ENCODE results near the gene HIGD2B. TPM values are rescaled to one million over a fixed set of nuclear protein-coding genes. Genes with fewer than 3 reads are reported as not detected.
"Not testable (repeated sequence)": the region's sequence is repeated elsewhere in the genome, so short reads cannot be mapped to it uniquely, and the experiment has no call there.

HIGD2B gene
- total RNA-seq, 4 donors from 2014 or later, result not detected

DNA sequence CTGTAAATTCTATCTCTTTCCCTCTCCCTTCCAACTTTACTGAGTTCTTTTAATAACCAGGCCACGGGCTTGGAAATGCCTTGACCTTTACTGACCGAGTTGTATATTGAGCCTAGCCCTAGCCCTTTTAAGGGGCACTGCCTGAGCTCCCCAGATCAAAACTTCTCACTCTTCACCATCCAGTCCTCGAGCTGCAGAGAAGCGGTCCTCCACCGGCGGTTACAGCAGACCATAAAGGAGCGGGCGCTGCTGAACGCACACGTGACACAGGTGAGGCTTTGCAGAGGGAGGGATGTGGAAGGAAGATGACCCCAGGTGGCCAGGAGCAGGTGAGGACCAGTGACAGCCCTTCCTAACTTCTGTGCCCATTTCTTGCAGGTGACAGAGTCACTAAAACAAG is 24.9 kb downstream of the HIGD2B start:
- H3K36me3 ChIP-seq; H3K9me3 ChIP-seq; H3K27me3 ChIP-seq; intact Hi-C loops (cut with DNase I); H3K27ac ChIP-seq (replicated peaks in 1 of 4); H3K4me1 ChIP-seq; DNase-seq (ENCODE audit: extremely low spot score); H3K4me3 ChIP-seq: not testable (repeated sequence)
- 95% methylated on average over 9 of the region's 10 CpGs for WGBS

DNA sequence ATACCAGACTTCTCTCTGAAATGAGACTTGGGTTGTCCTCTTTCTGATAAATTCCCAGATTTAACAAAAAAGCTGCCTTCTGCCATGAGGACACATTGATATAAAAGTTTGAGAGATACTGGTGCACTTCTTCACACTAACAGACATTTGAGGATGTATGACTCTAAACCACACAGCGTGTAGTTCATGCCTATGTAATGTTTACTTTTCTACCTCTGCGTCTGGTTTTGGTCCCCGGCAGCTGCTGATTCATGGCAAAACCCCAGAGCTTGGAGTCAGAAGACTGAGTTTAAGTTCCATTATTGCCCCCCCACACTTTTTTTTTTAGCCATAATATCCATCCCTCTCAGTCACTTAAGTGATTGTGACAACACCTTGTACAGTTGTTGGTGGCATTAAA is 30.0 kb downstream of the HIGD2B start:
- H3K9me3 ChIP-seq; H3K27me3 ChIP-seq; H3K4me1 ChIP-seq; DNase-seq (ENCODE audit: extremely low spot score); H3K36me3 ChIP-seq; H3K27ac ChIP-seq (replicated peaks in 1 of 4); H3K4me3 ChIP-seq; intact Hi-C loops (cut with DNase I): not testable (repeated sequence)
- WGBS, result no CpG with 5 or more reads among the region's 3 CpGs

DNA sequence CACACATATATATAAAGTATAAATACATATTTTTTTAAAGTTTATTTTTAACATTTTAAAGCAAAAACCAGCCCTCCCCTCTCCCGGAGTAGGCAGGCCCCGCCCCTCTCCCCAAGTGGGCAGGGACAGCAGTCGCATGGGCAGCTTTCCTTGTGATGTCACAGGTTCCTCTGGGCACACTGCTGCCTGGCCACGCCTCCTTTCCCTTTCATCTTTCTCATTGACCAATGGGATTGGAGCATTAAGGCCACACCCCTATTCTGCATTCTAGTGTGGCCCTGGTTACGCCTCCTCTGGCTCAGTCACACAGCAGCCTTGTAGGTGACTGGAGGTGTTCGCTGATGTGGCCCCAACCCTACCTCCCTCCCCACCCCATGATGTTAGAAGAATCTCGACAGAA is 31.6 kb downstream of the HIGD2B start, which contains the start of gene GOLGA6B:
GOLGA6B (plus strand) TSS at position 301 of the 400 bp plus-strand sequence; CDS start at position 342, 41 bp downstream.
- WGBS, result no CpG with 5 or more reads among the region's 7 CpGs
- H3K27ac ChIP-seq (replicated peaks in 1 of 4); H3K36me3 ChIP-seq; H3K4me3 ChIP-seq; H3K27me3 ChIP-seq; intact Hi-C loops (cut with DNase I); DNase-seq (ENCODE audit: extremely low spot score); H3K9me3 ChIP-seq; H3K4me1 ChIP-seq: not testable (repeated sequence)

DNA sequence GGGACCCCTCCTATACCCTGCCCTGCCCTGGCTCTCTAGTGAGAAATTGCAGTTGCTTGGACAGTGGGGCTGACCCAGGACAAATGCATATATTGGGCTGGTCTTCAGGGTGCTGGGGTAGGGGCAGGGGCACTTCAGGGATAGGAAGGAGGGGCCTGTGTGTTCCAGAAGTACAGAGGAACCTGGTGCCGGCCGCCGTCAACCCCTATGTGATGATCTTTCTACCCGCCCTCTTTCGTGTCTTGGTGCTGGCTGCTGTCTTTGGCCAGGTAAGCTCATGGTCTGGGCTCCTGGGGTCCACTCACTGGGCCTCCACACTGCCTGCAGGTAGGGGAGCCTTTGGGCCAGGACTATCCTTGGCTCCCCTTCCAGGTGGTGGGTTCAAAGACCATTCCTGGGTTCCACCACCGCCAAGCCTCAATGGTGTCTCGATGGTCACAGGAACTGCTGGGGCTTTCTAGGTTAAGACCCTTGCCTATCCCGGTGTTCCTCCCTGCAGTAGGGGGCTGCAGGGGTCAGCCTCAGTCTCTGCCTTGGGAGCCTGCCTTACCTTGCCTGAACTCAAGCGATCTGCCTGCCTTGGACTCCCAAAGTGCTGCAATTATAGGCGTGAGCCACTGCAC is 37.2 kb downstream of the HIGD2B start:
- H3K27ac ChIP-seq (replicated peaks in 1 of 4); intact Hi-C loops (cut with DNase I); H3K4me3 ChIP-seq; H3K36me3 ChIP-seq; DNase-seq (ENCODE audit: extremely low spot score); H3K27me3 ChIP-seq; H3K4me1 ChIP-seq; H3K9me3 ChIP-seq: not testable (repeated sequence)
- WGBS, result 76% methylated on average over 4 of the region's 10 CpGs

- DNase-seq (ENCODE audit: extremely low spot score), result not testable (repeated sequence)
- no CpG with 5 or more reads among the region's 2 CpGs for WGBS
Measured at GRCh38 chr15:72642271-72642670, 43.7 kb downstream of the HIGD2B start.

DNA sequence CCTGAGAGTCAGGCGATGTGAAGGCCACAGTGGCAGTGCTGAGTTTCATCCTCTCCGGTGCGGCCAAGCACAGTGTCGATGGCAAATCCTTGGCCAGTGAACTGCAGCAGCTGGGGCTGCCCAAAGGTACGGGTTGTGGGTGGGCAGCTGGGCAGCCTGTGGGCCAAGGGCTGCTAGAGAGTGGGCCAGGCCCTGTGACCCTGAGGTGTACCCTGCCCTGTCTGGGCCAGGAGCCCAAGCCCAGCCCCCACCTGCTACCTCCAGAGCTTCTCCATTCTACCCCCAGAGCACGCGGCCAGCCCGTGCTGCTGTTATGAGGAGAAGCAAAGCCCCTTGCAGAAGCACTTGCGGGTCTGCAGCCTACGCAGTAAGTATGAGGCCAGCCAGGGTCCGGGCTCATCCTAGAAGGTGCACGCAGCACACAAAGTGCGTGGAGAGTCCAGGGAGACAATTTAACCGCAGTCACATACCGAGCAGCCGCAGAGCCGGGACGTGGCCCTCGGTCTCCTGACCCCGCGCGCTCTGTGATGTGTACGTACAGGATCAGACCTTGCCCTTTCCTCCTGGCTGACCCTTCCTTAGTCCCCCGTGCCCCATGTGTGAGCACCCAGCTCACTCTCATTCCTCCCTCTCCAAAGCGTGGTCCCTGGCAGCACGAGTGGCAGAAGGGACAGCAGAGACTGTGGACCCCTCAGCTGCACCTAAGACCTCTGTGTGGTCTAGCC is 46.1 kb downstream of the HIGD2B start:
- intact Hi-C loops (cut with DNase I); H3K9me3 ChIP-seq; H3K4me3 ChIP-seq; H3K36me3 ChIP-seq; DNase-seq (ENCODE audit: extremely low spot score); H3K4me1 ChIP-seq; H3K27me3 ChIP-seq; H3K27ac ChIP-seq (replicated peaks in 1 of 4): not testable (repeated sequence)
- WGBS, result no CpG with 5 or more reads among the region's 26 CpGs

More at GRCh38 chr15:72642271-72642670, 43.7 kb downstream of the HIGD2B start:
- intact Hi-C loops (cut with DNase I); H3K27me3 ChIP-seq; H3K4me3 ChIP-seq; H3K36me3 ChIP-seq; H3K9me3 ChIP-seq; H3K27ac ChIP-seq (replicated peaks in 1 of 4); H3K4me1 ChIP-seq: not testable (repeated sequence)

GRCh38 chr15:72636519-72637282 is 49.3 kb downstream of the HIGD2B start:
- H3K4me1 ChIP-seq; H3K27me3 ChIP-seq; intact Hi-C loops (cut with DNase I); DNase-seq (ENCODE audit: extremely low spot score); H3K9me3 ChIP-seq; H3K36me3 ChIP-seq: not testable (repeated sequence)
- Histone ChIP-seq H3K27ac (replicated peaks in 1 of 4) (peak overlapping the region in 2 of 4 donors; percentile 49 to 73), H3K4me3 (peak overlapping the region; percentile 30 to 55 (median 42))
- no CpG with 5 or more reads among the region's 43 CpGs for WGBS

DNA sequence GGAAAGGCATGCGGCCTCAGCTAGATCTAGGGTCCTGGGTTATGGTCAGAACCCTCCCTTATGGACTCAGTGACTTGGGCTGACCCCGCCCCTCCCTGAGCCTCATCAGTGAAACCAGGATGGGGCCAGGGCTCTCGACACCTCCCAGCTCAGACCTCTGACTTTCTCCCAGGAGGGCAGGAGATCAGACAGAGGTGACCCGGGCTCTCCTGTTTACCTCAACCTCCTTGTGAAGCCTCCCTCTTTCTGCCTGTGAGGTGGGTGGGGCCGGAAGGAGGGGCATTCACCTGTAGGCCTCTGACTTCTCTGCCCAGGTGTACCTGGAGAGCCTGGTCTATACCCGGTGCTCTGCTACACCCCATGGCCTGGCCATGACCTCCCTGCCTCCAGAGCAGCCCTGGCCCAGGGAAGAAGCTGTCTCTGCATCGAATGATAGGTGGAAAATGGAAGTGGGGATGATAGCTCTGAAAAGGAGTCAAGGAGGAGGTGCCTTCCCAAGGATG is 56.9 kb downstream of the HIGD2B start:
- H3K4me1 ChIP-seq; H3K9me3 ChIP-seq; H3K27ac ChIP-seq (replicated peaks in 1 of 4); intact Hi-C loops (cut with DNase I); H3K4me3 ChIP-seq; H3K27me3 ChIP-seq; DNase-seq (ENCODE audit: extremely low spot score); H3K36me3 ChIP-seq: not testable (repeated sequence)
- WGBS, result 86% methylated on average over 5 of the region's 7 CpGs

GRCh38 chr15:72628249-72629067 is 57.5 kb downstream of the HIGD2B start:
- DNase-seq (ENCODE audit: extremely low spot score); H3K27me3 ChIP-seq; H3K4me1 ChIP-seq; H3K9me3 ChIP-seq; H3K36me3 ChIP-seq; H3K27ac ChIP-seq (replicated peaks in 1 of 4); intact Hi-C loops (cut with DNase I); H3K4me3 ChIP-seq: not testable (repeated sequence)
- WGBS, result 87% methylated on average over 6 of the region's 11 CpGs

GRCh38 chr15:72626153-72626552 is 59.8 kb downstream of the HIGD2B start:
- H3K4me1 ChIP-seq; H3K27ac ChIP-seq (replicated peaks in 1 of 4); H3K36me3 ChIP-seq; DNase-seq (ENCODE audit: extremely low spot score); H3K27me3 ChIP-seq; H3K4me3 ChIP-seq; intact Hi-C loops (cut with DNase I); H3K9me3 ChIP-seq: not testable (repeated sequence)
- WGBS, result 79% methylated on average over 3 of the region's 3 CpGs

Measured in esophagus muscularis mucosa (tissue), 4 donors.